Naive thymus-derived CD8-positive, alpha-beta T cell (primary cell): ENCODE data around the gene PPARG. TPM values are rescaled to one million over a fixed set of nuclear protein-coding genes. Genes with fewer than 3 reads are reported as not detected.

ENCODE experiments used
- ATAC-seq, 2 donors: fragments of 150-1000 bp; cut with Tn5 transposase in 1 of 2; sonication (Bioruptor Pico), chemical (Tn5 transposase) in 1 of 2; 1 replicate in 1 of 2; 2 replicates in 1 of 2; pipeline ENCODE4 v1.10.0; 2021; ENCODE audit warnings: mild to moderate bottlenecking in 2 of 2, moderate library complexity in 2 of 2
- POLR2A ChIA-PET: fragments of 350-600 bp; sonication (Branson Sonifier 250); formaldehyde crosslinking; loops from one replicate; lab custom pipeline; 2021; ENCODE audit warnings: antibody characterized with exemption; lab: Charles Lee
- DNase-seq, 10 donors: peaks; one replicate each; pipeline versions ENCODE4 v3.0.0 to v3.0.0-alpha.2; 2020 to 2022
- H3K27ac Mint-ChIP-seq, 10 donors: one replicate each; pipeline ENCODE4 v1.8.0; 2020 to 2022; ENCODE audit warnings: mild to moderate bottlenecking in 10 of 10, mixed read lengths in 10 of 10, moderate library complexity in 4 of 10, inconsistent platforms in 1 of 10
- H3K27me3 Mint-ChIP-seq, 5 donors: one replicate each; pipeline ENCODE4 v1.8.0; 2021 to 2022; ENCODE audit warnings: mixed read lengths in 5 of 5
- H3K36me3 Mint-ChIP-seq, 3 donors: one replicate each; pipeline ENCODE4 v1.8.0; 2020 to 2022; ENCODE audit warnings: mixed read lengths in 3 of 3, mild to moderate bottlenecking in 2 of 3, inconsistent platforms in 1 of 3
- H3K4me1 Mint-ChIP-seq, 4 donors: one replicate each; pipeline ENCODE4 v1.8.0; 2021 to 2022; ENCODE audit warnings: mixed read lengths in 4 of 4
- H3K4me3 Mint-ChIP-seq, 10 donors: one replicate each; pipeline ENCODE4 v1.8.0; 2020 to 2022; ENCODE audit warnings: mild to moderate bottlenecking in 10 of 10, mixed read lengths in 10 of 10, moderate library complexity in 6 of 10, inconsistent platforms in 1 of 10
- H3K9me3 Mint-ChIP-seq, 9 donors: one replicate each; pipeline ENCODE4 v1.8.0; 2020 to 2022; ENCODE audit warnings: mixed read lengths in 9 of 9, mild to moderate bottlenecking in 3 of 9, inconsistent platforms in 1 of 9, moderate library complexity in 1 of 9
- polyA plus RNA-seq, 3 donors: library from polyadenylated mRNA; unstranded; fragments of 300-500 nt; fragmentation: Illumina TruSeq; gene quantifications; one replicate each; pipeline ENCODE4 v1.2.3, GENCODE V29; 2021
- total RNA-seq, 8 experiments: library from RNA in 2 of 8; stranded (reverse) in 2 of 8; gene quantifications; one replicate each; pipeline ENCODE4 v1.2.3 and lab custom pipeline; 2021 to 2026

PPARG gene
- total and polyA plus RNA-seq, 5 experiments from 2014 or later = not detected

- DNase-seq (no peak), ATAC-seq (no peak)
- no peak overlapping the region for H3K27ac Mint-ChIP-seq
- no peaks in the 10 kb centered on the region for H3K9me3 Mint-ChIP-seq
- no peaks in the 10 kb centered on the region for H3K36me3 Mint-ChIP-seq
- no peak overlapping the region for H3K4me3 Mint-ChIP-seq
- POLR2A ChIA-PET = no interaction called here
- peaks cover 4 to 23% (median 11%) of the 10 kb centered on the region in 5 donors for H3K27me3 Mint-ChIP-seq
- H3K4me1 Mint-ChIP-seq = peaks cover 0 to 14% (median 0%) of the 10 kb centered on the region in 4 donors
Observed at GRCh38 chr3:12400616-12401194, 111.8 kb downstream of the PPARG start.

GRCh38 chr3:12401208-12401607 lies 112.3 kb downstream of the PPARG start:
- no peak overlapping the region for H3K27ac Mint-ChIP-seq
- H3K4me3 Mint-ChIP-seq = no peak overlapping the region
- peaks cover 0 to 16% (median 0%) of the 10 kb centered on the region in 4 donors for H3K4me1 Mint-ChIP-seq
- no peaks in the 10 kb centered on the region for H3K9me3 Mint-ChIP-seq
- no peaks in the 10 kb centered on the region for H3K36me3 Mint-ChIP-seq
- POLR2A ChIA-PET = no interaction called here
- ATAC-seq = no peak
- peaks cover 4 to 23% (median 11%) of the 10 kb centered on the region in 5 donors for H3K27me3 Mint-ChIP-seq
- DNase-seq = no peak

- Mint-ChIP-seq H3K27me3 (peaks cover 0 to 8% (median 0%) of the 10 kb centered on the region in 5 donors), H3K9me3 (no peaks in the 10 kb centered on the region), H3K4me3 (peak overlapping the region in 1 of 10 donors; percentile 11), H3K27ac (no peak overlapping the region), H3K36me3 (no peaks in the 10 kb centered on the region), H3K4me1 (peaks cover 0 to 8% (median 0%) of the 10 kb centered on the region in 4 donors)
- DNase-seq (no peak), ATAC-seq (no peak)
- POLR2A ChIA-PET = no interaction called here
Observed at GRCh38 chr3:12405432-12406272, 116.8 kb downstream of the PPARG start.

DNA sequence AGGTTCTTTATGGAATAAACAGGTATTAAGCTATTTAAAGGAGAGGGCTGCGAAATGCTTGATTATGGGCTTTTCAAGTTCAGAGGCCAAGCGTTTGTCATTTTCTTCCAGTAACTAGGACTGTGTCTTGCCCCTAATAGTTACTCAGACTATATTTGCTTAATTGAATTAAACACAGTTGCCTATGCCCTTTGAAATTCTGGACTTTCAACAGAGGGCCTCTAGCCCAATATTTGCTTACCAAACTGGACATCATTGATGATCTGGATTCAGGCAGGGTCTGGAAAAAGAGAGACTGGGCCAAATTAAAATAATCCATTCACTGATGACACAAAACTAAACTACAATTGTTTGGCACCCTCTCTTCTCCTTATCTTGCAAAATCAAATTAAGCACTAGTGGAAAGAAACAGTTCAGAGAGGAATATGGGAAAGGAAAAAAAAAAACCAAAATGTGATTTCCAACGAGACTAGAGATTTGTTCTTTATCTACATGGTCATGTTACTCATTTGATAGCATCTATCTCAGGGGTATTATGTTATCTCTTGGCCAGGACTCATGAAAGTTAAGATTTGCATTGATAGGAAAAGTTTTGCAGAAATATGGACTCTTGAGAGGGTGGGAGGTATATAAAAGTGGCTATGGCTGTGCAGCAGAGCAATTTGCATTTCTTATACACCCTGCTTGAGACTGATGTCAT lies 120.3 kb downstream of the PPARG start:
- no peak overlapping the region for H3K27ac Mint-ChIP-seq
- no peaks in the 10 kb centered on the region for H3K36me3 Mint-ChIP-seq
- H3K4me1 Mint-ChIP-seq = peaks cover 0 to 2% (median 0%) of the 10 kb centered on the region in 4 donors
- DNase-seq (no peak), ATAC-seq (no peak)
- POLR2A ChIA-PET = no interaction called here
- no peaks in the 10 kb centered on the region for H3K9me3 Mint-ChIP-seq
- peaks cover 0 to 10% (median 0%) of the 10 kb centered on the region in 5 donors for H3K27me3 Mint-ChIP-seq
- no peak overlapping the region for H3K4me3 Mint-ChIP-seq

GRCh38 chr3:12409684-12410596 lies 121.1 kb downstream of the PPARG start:
- Mint-ChIP-seq H3K36me3 (no peaks in the 10 kb centered on the region), H3K4me3 (no peak overlapping the region), H3K9me3 (no peaks in the 10 kb centered on the region), H3K27me3 (peaks cover 0 to 10% (median 0%) of the 10 kb centered on the region in 5 donors), H3K4me1 (peaks cover 0 to 2% (median 0%) of the 10 kb centered on the region in 4 donors), H3K27ac (no peak overlapping the region)
- DNase-seq (no peak), ATAC-seq (no peak)
- POLR2A ChIA-PET = no interaction called here

- DNase-seq = no peak
- Mint-ChIP-seq H3K4me1 (no peaks in the 10 kb centered on the region), H3K27me3 (peaks cover 0 to 7% (median 0%) of the 10 kb centered on the region in 5 donors), H3K36me3 (no peaks in the 10 kb centered on the region), H3K9me3 (no peaks in the 10 kb centered on the region), H3K4me3 (no peak overlapping the region), H3K27ac (no peak overlapping the region)
- ATAC-seq = no peak
- POLR2A ChIA-PET = interaction anchor here (0.7 kb wide), 1 partner anchor 26 kb away, joined by 3 read pairs; no protein-coding TSS in a partner anchor
Observed at GRCh38 chr3:12413721-12414255, 124.9 kb downstream of the PPARG start.

- POLR2A ChIA-PET = no interaction called here
- H3K27me3 Mint-ChIP-seq = peaks cover 0 to 3% (median 0%) of the 10 kb centered on the region in 5 donors
- no peaks in the 10 kb centered on the region for H3K9me3 Mint-ChIP-seq
- H3K27ac Mint-ChIP-seq = no peak overlapping the region
- no peak overlapping the region for H3K4me3 Mint-ChIP-seq
- DNase-seq (no peak), ATAC-seq (no peak)
- no peaks in the 10 kb centered on the region for H3K4me1 Mint-ChIP-seq
- H3K36me3 Mint-ChIP-seq = no peaks in the 10 kb centered on the region
Observed at GRCh38 chr3:12415014-12415680, 126.3 kb downstream of the PPARG start.

DNA sequence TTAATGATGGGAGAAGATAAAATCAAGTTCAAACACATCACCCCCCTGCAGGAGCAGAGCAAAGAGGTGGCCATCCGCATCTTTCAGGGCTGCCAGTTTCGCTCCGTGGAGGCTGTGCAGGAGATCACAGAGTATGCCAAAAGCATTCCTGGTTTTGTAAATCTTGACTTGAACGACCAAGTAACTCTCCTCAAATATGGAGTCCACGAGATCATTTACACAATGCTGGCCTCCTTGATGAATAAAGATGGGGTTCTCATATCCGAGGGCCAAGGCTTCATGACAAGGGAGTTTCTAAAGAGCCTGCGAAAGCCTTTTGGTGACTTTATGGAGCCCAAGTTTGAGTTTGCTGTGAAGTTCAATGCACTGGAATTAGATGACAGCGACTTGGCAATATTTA lies 127.9 kb downstream of the PPARG start:
- no peak for DNase-seq
- Mint-ChIP-seq H3K27me3 (peaks cover 0 to 4% (median 0%) of the 10 kb centered on the region in 5 donors), H3K36me3 (no peaks in the 10 kb centered on the region), H3K4me3 (no peak overlapping the region), H3K27ac (no peak overlapping the region), H3K9me3 (no peaks in the 10 kb centered on the region), H3K4me1 (no peaks in the 10 kb centered on the region)
- POLR2A ChIA-PET = no interaction called here
- no peak for ATAC-seq

DNA sequence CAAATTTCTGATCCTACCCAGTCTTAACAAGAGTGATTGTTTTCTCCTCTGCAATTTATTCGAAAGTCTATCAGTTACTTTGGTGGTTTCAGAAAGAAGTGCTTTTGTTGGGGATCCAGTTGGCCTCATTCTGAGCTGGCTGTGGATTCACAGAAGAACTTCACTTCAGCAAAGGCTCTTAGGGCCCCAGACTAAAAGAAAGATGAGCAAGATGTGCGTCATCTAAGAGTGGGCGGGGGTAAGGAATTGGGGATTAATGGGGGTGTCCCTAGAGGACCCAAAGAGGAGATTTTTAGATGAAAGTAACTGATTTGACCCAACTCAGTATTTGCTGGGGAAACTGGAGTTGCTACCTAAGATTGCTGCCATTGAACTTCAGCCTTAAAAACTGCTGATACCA lies 131.5 kb downstream of the PPARG start:
- ATAC-seq (no peak), DNase-seq (no peak)
- no peak overlapping the region for H3K4me3 Mint-ChIP-seq
- H3K9me3 Mint-ChIP-seq = no peaks in the 10 kb centered on the region
- no peaks in the 10 kb centered on the region for H3K36me3 Mint-ChIP-seq
- H3K4me1 Mint-ChIP-seq = peaks cover 0 to 2% (median 0%) of the 10 kb centered on the region in 4 donors
- peaks cover 6 to 12% (median 7%) of the 10 kb centered on the region in 5 donors for H3K27me3 Mint-ChIP-seq
- POLR2A ChIA-PET = no interaction called here
- no peak overlapping the region for H3K27ac Mint-ChIP-seq

- POLR2A ChIA-PET = no interaction called here
- ATAC-seq = no peak
Observed at GRCh38 chr3:12421132-12421531, 132.3 kb downstream of the PPARG start.

DNA sequence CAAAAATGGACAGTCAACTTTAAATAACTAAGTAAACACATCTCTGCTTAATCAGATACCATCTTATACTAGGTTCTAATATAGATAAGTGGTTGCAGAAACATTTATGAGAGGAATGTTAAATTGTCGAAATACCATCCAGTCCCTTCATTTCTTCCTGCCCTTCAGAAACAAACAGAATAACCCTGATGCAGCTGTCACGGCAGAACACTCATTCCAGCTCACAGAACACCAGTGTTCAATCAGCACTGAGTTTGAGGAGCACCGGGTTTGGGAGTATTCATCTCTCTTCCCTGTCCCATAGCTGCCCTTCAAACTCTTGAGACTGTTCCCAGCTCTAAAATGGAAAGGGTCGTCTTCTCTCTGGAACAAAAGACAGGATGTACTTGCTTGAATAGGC lies 134.3 kb downstream of the PPARG start:
- peaks cover 0 to 2% (median 0%) of the 10 kb centered on the region in 4 donors for H3K4me1 Mint-ChIP-seq
- ATAC-seq (no peak), DNase-seq (no peak)
- peaks cover 6 to 15% (median 8%) of the 10 kb centered on the region in 5 donors for H3K27me3 Mint-ChIP-seq
- H3K36me3 Mint-ChIP-seq = no peaks in the 10 kb centered on the region
- POLR2A ChIA-PET = no interaction called here
- no peak overlapping the region for H3K27ac Mint-ChIP-seq
- H3K4me3 Mint-ChIP-seq = no peak overlapping the region
- no peaks in the 10 kb centered on the region for H3K9me3 Mint-ChIP-seq

More at GRCh38 chr3:12421132-12421531, 132.3 kb downstream of the PPARG start:
- no peaks in the 10 kb centered on the region for H3K9me3 Mint-ChIP-seq
- H3K27ac Mint-ChIP-seq = no peak overlapping the region
- peaks cover 6 to 15% (median 8%) of the 10 kb centered on the region in 5 donors for H3K27me3 Mint-ChIP-seq
- H3K4me1 Mint-ChIP-seq = peaks cover 0 to 2% (median 0%) of the 10 kb centered on the region in 4 donors
- no peak for DNase-seq
- H3K4me3 Mint-ChIP-seq = no peak overlapping the region
- H3K36me3 Mint-ChIP-seq = no peaks in the 10 kb centered on the region
